Ectodermal cell (in vitro differentiated cells): Measurements from ENCODE around the gene GRK6.

Source experiments
- H3K27ac ChIP-seq: 2 replicates; pipeline ENCODE4 v1.7.0; 2013; ENCODE audit warnings: mild to moderate bottlenecking, low read depth, low read length; ENCODE audit not compliant: insufficient read depth, poor library complexity, severe bottlenecking
- H3K27me3 ChIP-seq: 2 replicates; pipeline ENCODE4 v1.7.0; 2013; ENCODE audit warnings: mild to moderate bottlenecking, low read length; ENCODE audit not compliant: insufficient read depth, control insufficient read depth, poor library complexity, severe bottlenecking
- H3K36me3 ChIP-seq: one replicate; pipeline ENCODE4 v1.7.0; 2013; ENCODE audit warnings: low read length; ENCODE audit not compliant: control insufficient read depth, insufficient read depth
- H3K4me1 ChIP-seq: one replicate; pipeline ENCODE4 v1.7.0; 2013; ENCODE audit warnings: low read length; ENCODE audit not compliant: control insufficient read depth, insufficient read depth
- H3K4me3 ChIP-seq: 2 replicates; pipeline ENCODE4 v1.7.0; 2013; ENCODE audit warnings: low read depth, low read length, control low read depth; ENCODE audit not compliant: insufficient read depth
- H3K9me3 ChIP-seq: 2 replicates; pipeline ENCODE4 v1.7.0; 2013; ENCODE audit warnings: mild to moderate bottlenecking, low read length, moderate library complexity; ENCODE audit not compliant: control insufficient read depth
- WGBS, 2 experiments: methylation state at CpG; one replicate each; pipeline ENCODE4 v1.1.7; 2013; ENCODE audit warnings: missing lambda C conversion rate in 2 of 2; 5-methylcytosine and 5-hydroxymethylcytosine counted together

GRK6 gene

DNA sequence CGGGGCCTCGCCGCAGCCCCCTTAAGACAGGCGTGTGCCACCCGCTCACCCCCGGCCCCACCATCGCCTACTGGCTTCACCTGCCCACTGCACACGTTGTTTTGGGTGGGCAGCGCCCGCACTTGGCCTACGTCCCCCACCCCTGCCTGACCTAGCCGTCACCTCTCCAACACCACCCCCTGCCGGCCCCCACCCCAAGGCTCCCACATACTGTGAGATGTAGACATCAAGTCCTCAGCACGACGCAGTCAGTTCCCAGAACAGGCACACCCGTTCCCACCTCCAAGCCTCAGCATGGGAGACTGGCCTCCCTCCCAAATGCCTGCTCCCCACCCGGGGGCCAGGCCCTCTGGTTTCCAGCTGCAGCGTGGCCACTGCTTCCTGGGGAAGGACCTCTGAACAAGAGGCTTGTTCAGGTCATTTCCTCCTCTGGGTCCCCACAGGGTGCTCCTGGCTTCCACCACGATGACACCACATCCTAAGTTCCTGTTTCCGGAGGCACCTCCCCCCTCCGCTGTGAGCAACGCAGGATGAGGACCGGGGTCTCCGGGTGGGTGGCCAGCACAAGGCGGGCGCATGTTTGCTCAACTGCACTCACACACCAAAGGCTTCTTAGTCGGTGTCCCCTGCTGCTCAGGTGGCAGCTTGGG lies 35.7 kb downstream of the GRK6 start:
- peaks cover 9% of the 10 kb centered on the region for H3K4me1 ChIP-seq
- peaks cover 68% of the 10 kb centered on the region for H3K36me3 ChIP-seq
- no peaks in the 10 kb centered on the region for H3K9me3 ChIP-seq
- H3K27me3 ChIP-seq, result no peaks in the 10 kb centered on the region
- no peak overlapping the region for H3K27ac ChIP-seq
- no peak overlapping the region for H3K4me3 ChIP-seq
- WGBS, 2 experiments, result 94 to 96% methylated on average over 27 of the region's 27 CpGs

DNA sequence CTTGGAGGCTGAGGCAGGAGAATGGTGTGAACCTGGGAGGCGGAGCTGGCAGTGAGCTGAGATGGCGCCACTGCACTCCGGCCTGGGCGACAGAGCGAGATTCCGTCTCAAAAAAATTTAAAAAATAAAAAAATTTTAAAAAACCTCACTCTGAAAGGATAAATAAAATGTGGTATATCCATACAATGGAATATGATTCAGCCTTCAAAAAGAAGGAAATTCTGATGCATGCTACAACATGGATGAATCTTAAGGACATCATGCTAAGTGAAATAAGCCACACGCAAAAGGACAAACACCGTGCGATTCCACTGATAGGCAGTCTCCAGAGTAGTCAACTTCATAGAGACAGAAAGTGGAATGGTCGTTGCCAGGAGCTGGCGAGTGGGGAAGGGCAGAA lies 38.6 kb downstream of the GRK6 start:
- H3K4me1 ChIP-seq, result peaks cover 8% of the 10 kb centered on the region
- no peaks in the 10 kb centered on the region for H3K27me3 ChIP-seq
- 84 to 89% methylated on average over 9 to 11 of the region's 11 CpGs for WGBS, 2 experiments
- no peak overlapping the region for H3K27ac ChIP-seq
- peaks cover 59% of the 10 kb centered on the region for H3K36me3 ChIP-seq
- no peak overlapping the region for H3K4me3 ChIP-seq
- no peaks in the 10 kb centered on the region for H3K9me3 ChIP-seq

DNA sequence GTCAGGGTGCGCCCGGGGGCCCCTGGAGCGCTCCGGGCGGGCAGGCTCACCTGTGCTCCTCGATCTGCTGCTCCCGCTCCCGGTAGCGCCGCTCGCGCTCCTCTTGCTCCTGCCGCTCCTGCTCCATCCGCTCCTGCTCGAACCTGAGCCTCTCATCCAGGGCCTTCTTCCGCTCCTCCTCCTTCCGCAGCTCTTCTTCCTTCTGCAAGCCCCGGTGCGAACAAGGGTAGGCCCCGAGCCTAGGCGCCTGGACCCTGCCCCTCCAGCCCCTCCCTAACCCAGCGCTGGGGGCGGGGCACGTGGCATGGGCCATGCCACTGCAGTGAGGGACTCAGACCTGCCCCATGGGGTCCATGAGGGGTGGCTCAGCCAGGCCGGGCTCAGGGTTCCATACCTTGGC lies 40.4 kb downstream of the GRK6 start:
- Histone ChIP-seq H3K36me3 (peaks cover 48% of the 10 kb centered on the region), H3K4me1 (peaks cover 27% of the 10 kb centered on the region), H3K27me3 (no peaks in the 10 kb centered on the region), H3K9me3 (no peaks in the 10 kb centered on the region), H3K4me3 (no peak overlapping the region), H3K27ac (no peak overlapping the region)
- WGBS, 2 experiments, result 97% methylated on average over 25 of the region's 25 CpGs

DNA sequence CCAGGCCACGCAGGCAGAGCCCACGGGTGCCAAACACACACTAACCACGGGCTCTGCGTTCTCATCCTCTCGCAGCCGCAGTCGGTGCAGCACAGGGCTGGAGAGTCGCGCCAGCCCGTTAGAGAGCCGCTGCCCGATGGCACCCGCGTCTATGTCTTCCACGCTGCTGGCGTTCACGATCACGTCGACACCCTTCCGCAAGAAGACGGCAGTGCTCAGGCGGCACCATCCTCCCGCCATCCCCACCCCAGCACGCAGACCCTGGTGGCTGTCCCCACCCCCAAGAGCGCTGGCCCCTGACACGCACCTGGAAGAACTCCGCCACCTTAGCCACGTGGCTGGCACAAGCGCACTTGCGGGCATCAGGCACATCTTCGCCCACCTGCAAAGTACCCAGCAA lies 41.0 kb downstream of the GRK6 start:
- H3K27ac ChIP-seq, result no peak overlapping the region
- H3K4me1 ChIP-seq, result peaks cover 30% of the 10 kb centered on the region
- H3K36me3 ChIP-seq, result peaks cover 43% of the 10 kb centered on the region
- H3K9me3 ChIP-seq, result no peaks in the 10 kb centered on the region
- no peak overlapping the region for H3K4me3 ChIP-seq
- 94 to 96% methylated on average over 31 of the region's 31 CpGs for WGBS, 2 experiments
- H3K27me3 ChIP-seq, result no peaks in the 10 kb centered on the region

DNA sequence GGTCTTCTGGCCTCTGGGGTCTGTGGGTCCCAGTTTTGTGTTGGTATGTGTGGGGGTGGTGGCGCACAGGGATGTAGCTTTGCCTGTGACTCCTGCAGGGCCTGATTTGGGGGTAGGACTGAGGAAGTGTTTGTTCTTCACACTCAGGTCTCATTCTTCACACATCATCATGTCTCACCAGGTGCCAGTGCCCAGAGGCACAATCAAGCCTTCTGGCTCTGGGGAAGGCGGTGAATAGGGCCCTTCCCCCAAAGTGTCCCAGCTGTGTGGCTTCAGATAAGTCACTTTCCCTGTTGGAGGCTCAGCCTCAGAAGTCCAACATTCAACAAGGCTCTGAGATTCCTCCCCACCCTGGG lies 41.8 kb downstream of the GRK6 start:
- no peaks in the 10 kb centered on the region for H3K9me3 ChIP-seq
- WGBS, 2 experiments, result 81 to 90% methylated on average over 2 of the region's 2 CpGs
- peaks cover 39% of the 10 kb centered on the region for H3K36me3 ChIP-seq
- H3K4me3 ChIP-seq, result no peak overlapping the region
- peak overlapping the region; percentile 4 for H3K27ac ChIP-seq
- H3K27me3 ChIP-seq, result no peaks in the 10 kb centered on the region
- peaks cover 30% of the 10 kb centered on the region for H3K4me1 ChIP-seq

DNA sequence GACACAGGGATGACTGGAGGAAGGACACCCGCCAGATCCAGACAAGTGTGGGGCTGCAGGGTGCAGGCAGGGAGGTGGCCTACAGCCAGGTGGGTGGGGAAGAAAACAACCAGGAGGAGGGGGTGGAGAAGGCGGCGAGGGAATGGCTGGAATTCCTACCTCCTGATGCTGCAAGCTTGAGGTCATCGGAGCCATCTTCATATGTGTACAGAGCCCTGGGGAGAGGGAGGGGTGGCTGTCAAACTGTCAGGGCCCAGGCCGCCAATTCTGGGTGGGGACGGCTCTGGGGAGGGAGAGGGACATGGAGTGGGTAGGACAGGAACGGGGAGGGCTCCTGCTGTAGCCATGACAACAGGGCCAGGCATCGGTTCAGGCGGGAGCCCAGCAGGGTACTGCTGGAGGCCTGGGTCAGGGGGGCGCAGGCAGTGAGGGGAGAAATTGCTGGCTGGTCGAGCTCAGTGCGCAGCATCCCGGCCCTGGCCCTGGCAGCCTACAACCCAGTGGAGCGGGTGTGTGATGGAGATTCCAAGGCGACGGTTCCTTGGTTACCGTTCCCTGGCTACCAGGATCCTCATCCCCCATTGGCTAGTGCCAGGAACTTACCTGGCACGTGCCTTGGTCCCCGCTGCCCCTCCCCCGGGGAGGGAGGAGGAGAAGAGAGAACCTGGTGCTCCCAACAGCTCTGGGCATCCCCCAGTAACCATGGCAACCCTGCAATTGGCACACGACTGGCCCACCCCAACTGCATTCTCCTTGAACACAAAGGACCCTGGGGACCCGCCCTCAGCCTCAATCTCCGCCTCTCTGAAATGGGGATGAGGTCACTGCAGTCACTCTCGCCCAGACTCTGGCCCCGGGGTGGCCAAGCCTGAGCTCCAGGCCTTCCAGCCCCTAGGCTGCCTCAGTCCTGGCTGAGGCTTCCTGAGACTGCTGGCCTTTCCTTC lies 42.5 kb downstream of the GRK6 start:
- peak overlapping the region; percentile 89 for H3K27ac ChIP-seq
- peaks cover 32% of the 10 kb centered on the region for H3K4me1 ChIP-seq
- WGBS, 2 experiments, result 52 to 60% methylated on average over 24 of the region's 25 CpGs
- no peaks in the 10 kb centered on the region for H3K27me3 ChIP-seq
- H3K9me3 ChIP-seq, result no peaks in the 10 kb centered on the region
- H3K4me3 ChIP-seq, result peak overlapping the region; percentile 11
- peaks cover 34% of the 10 kb centered on the region for H3K36me3 ChIP-seq

DNA sequence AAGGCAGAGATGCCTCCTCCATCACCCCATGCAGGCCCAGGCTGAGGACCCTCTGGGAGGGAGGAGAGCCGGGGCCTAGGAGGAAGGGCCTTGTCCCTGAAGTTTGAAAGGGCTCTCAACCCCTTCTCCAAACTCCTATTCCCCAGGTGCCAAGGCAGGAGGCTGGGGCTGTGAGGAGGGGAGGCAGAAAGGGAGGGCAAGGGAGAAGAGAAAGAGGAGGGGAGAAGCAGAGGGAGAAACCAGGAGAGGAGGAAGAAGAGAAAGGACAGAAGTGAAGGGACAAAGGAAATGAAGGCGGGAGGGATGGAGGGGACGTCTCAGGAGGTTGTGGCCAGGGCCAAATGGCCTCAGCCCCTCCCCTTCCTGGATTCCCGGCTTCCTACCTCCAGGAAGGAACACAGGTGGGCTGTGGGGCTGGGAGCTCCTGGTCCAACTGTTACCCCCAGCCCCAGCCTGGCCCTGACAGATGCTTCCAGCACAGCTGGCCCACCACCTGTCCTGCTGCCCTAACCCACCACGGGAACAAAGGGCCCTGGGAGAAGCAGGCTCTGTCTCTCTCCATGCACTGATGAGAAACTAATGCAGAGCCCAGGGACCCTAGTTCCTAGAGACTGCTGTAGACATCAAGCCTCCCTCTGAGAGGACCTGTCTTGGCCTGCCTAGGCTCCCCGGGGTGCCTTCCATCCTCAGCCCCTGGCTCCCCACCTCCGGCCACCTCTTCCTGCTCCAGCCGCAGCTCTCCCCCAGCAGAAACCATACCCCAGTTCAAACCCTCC lies 43.5 kb downstream of the GRK6 start:
- 71 to 77% methylated on average over 7 to 8 of the region's 8 CpGs for WGBS, 2 experiments
- Histone ChIP-seq H3K27ac (peak overlapping the region; percentile 89), H3K9me3 (no peaks in the 10 kb centered on the region), H3K4me3 (peak overlapping the region; percentile 11), H3K27me3 (no peaks in the 10 kb centered on the region), H3K4me1 (peaks cover 39% of the 10 kb centered on the region), H3K36me3 (peaks cover 34% of the 10 kb centered on the region)

DNA sequence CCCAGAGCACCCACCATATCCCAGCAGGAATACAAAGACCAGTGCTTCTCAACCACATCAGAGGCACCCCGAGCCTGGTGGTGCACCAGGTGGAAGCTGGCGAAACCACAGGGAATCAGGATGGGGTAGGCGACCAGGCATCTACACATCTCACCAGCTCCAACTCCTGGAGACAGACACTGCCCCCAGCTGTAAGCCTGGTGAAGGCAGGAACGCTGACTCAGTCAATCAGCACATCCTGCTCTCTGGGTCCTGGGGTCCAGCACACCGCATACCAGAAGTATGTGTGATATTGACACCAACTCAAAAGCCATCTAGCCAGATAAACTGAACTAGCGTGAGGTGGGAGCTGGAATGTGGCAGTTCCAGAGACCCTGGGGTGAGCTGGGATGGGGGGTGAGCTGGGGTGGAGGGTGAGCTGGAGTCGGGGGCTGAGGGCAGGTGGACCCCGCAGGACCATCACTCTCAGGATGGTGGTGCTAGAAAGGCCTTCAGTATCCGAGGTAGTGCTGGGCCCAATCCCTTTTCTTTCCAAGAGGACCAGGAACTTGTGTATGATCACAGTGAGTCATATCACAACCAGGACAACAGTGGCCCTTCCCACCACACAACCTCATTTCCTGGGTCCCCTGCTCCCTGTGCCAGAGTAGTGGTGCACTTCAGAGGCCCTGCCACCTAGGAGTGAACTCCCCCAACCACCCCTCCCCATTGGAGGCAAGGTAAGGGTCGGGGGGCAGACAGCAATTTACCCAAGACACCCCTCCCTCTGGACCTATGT lies 44.5 kb downstream of the GRK6 start:
- WGBS, 2 experiments, result 91 to 94% methylated on average over 10 of the region's 10 CpGs
- no peaks in the 10 kb centered on the region for H3K27me3 ChIP-seq
- peak overlapping the region; percentile 89 for H3K27ac ChIP-seq
- peak overlapping the region; percentile 95 for H3K4me3 ChIP-seq
- H3K9me3 ChIP-seq, result no peaks in the 10 kb centered on the region
- H3K36me3 ChIP-seq, result peaks cover 24% of the 10 kb centered on the region
- peaks cover 41% of the 10 kb centered on the region for H3K4me1 ChIP-seq

DNA sequence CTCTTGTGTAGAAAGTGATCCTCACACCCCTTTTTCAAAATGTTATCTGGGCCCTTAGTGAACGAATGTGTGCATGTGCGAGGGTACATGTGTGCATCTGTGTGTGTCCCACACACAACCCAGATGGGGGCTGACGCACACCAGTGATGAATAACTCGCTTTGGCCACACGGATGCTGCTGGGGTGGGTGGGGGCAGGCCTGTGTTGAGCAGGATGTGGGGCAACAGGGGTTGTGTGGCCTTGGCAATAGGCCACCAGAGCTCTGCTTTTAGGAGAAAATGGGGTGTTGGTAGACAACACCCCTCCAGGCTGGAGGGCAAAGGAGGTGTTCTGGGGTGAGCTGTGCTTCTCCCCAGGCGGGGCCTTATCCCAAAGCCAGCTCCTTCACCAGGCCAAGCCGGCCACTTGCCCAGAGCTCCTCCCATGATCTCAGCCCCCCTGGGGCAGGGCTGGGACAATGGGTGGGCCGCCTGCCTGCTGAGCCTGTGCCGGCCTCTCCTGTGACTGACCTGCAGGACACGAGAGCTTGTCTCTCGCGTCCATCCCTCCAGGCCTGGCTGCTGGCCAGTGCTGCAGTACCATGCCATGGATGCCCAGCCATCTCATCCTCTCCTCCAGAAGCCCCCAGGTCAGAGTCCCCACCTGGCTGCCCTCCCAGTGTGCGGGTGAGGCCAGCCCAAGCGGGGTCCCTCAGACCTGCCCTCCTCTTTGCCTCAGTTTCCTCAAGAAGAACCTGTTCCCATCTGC lies 45.3 kb downstream of the GRK6 start:
- H3K9me3 ChIP-seq, result no peaks in the 10 kb centered on the region
- 51 to 53% methylated on average over 14 of the region's 14 CpGs for WGBS, 2 experiments
- H3K27me3 ChIP-seq, result no peaks in the 10 kb centered on the region
- peaks cover 41% of the 10 kb centered on the region for H3K4me1 ChIP-seq
- H3K4me3 ChIP-seq, result peak overlapping the region; percentile 95
- H3K27ac ChIP-seq, result peak overlapping the region; percentile 95
- H3K36me3 ChIP-seq, result peaks cover 15% of the 10 kb centered on the region
